Prostate gland (tissue), 2 donors: ENCODE results near the gene AIF1. TPM values are rescaled to one million over a fixed set of nuclear protein-coding genes. Genes with fewer than 3 reads are reported as not detected.
A peak's percentile ranks its signal among the peaks of the same experiment; 100 is the strongest.

ENCODE experiments used
- DNase-seq: peaks from one replicate; pipeline ENCODE4 v3.0.0-alpha.2; 2019; ENCODE audit warnings: low spot score
- H3K27ac ChIP-seq, 2 donors: fragments of 200-600 bp; sonication (generic); 2 replicates each; pipeline ENCODE4 v1.5.1; 2017 to 2019
- H3K27me3 ChIP-seq: fragments of 200-600 bp; sonication (generic); replicated peaks from 2 replicates; pipeline ENCODE4 v1.5.1; 2019; ENCODE audit not compliant: insufficient read depth
- H3K36me3 ChIP-seq, 2 donors: fragments of 200-600 bp; sonication (generic); 1 replicate in 1 of 2; 2 replicates in 1 of 2; pipeline versions ENCODE4 v1.5.1 to v1.8.1; 2017 to 2019
- H3K4me1 ChIP-seq: fragments of 200-600 bp; sonication (generic); replicated peaks from 2 replicates; pipeline ENCODE4 v1.5.1; 2019
- H3K4me3 ChIP-seq, 2 donors: fragments of 200-600 bp; sonication (generic); 2 replicates each; pipeline ENCODE4 v1.5.1; 2017 to 2019
- H3K9me3 ChIP-seq: fragments of 200-600 bp; sonication (generic); 2 replicates; pipeline ENCODE4 v1.5.1; 2017
- POLR2A ChIP-seq: fragments of 450-650 bp; IDR thresholded peaks from one replicate; pipeline ENCODE4 v1.6.1; 2016; ENCODE audit warnings: antibody characterized with exemption, mild to moderate bottlenecking
- POLR2AphosphoS5 ChIP-seq: sonication (generic); formaldehyde crosslinking; IDR thresholded peaks from one replicate; pipeline ENCODE4 v1.6.1; 2017; ENCODE audit warnings: antibody characterized with exemption
- WGBS: methylation state at CpG from one replicate; pipeline ENCODE4 v1.1.5; 2018; 5-methylcytosine and 5-hydroxymethylcytosine counted together
- intact Hi-C: fragments of 100-400 bp; cut with DNase I; formaldehyde crosslinking; loops from one replicate; pipeline ENCODE4 v1.14.2; 2022
- total RNA-seq, 2 donors: library from RNA; depleted of rRNA; stranded (reverse); fragments of >200 nt; gene quantifications; one replicate each; pipeline ENCODE4 v1.1.0, GENCODE V29; 2016
- TF ChIP-seq, protein P1 (sequence below), 4 experiments: fragments of 200-600 bp in 2 of 4; fragments of 450-650 bp in 2 of 4; sonication (generic) in 2 of 4; IDR thresholded peaks; 1 replicate in 3 of 4; 2 replicates in 1 of 4; pipeline ENCODE4 v1.5.1; 2016 to 2019; ENCODE audit warnings: antibody characterized with exemption in 4 of 4, mild to moderate bottlenecking in 2 of 4, moderate library complexity in 2 of 4

Gene AIF1
- total RNA-seq, 2 donors from 2014 or later = 11.1 to 14.6 TPM

DNA sequence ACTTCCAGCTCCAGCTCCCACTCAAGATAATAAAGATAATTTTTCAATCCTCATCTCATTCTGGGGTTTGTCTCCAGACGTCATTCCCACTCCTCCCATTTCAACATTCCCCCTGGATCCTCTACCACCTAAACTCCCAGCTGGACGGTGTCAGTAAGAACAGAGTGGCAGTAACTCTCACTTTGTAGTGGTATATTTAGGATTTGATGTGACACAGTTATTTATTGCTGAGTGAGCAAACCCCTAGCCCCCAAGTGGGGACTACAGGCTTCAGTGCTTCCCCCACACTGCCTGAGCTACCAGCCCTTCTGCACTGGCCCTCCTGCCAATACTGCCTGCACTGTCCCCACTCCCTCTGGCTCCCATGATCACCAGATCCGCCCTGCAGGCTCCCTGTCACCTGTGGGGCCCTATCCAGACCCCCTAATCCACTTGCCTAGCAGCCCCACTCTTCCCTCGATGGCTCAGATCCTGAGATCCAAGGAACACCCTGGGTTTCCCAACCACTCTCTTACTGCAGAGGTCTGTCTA, 43.2 kb downstream of the AIF1 start:
- intact Hi-C loops = no loop called here
- Histone ChIP-seq H3K36me3 (no peaks in the 10 kb centered on the region), H3K4me1 (peaks cover 17% of the 10 kb centered on the region), H3K9me3 (no peaks in the 10 kb centered on the region), H3K4me3 (no peak overlapping the region), H3K27me3 (no peaks in the 10 kb centered on the region), H3K27ac (no peak overlapping the region)
- 70% methylated on average over 4 of the region's 4 CpGs for WGBS
- TF ChIP-seq POLR2A = no peak
- TF ChIP-seq POLR2AphosphoS5 = no peak
- TF ChIP-seq, protein P1, sequence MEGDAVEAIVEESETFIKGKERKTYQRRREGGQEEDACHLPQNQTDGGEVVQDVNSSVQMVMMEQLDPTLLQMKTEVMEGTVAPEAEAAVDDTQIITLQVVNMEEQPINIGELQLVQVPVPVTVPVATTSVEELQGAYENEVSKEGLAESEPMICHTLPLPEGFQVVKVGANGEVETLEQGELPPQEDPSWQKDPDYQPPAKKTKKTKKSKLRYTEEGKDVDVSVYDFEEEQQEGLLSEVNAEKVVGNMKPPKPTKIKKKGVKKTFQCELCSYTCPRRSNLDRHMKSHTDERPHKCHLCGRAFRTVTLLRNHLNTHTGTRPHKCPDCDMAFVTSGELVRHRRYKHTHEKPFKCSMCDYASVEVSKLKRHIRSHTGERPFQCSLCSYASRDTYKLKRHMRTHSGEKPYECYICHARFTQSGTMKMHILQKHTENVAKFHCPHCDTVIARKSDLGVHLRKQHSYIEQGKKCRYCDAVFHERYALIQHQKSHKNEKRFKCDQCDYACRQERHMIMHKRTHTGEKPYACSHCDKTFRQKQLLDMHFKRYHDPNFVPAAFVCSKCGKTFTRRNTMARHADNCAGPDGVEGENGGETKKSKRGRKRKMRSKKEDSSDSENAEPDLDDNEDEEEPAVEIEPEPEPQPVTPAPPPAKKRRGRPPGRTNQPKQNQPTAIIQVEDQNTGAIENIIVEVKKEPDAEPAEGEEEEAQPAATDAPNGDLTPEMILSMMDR (IDR thresholded peaks at IDR 0.05) = no peak
- DNase-seq = no peak

DNA sequence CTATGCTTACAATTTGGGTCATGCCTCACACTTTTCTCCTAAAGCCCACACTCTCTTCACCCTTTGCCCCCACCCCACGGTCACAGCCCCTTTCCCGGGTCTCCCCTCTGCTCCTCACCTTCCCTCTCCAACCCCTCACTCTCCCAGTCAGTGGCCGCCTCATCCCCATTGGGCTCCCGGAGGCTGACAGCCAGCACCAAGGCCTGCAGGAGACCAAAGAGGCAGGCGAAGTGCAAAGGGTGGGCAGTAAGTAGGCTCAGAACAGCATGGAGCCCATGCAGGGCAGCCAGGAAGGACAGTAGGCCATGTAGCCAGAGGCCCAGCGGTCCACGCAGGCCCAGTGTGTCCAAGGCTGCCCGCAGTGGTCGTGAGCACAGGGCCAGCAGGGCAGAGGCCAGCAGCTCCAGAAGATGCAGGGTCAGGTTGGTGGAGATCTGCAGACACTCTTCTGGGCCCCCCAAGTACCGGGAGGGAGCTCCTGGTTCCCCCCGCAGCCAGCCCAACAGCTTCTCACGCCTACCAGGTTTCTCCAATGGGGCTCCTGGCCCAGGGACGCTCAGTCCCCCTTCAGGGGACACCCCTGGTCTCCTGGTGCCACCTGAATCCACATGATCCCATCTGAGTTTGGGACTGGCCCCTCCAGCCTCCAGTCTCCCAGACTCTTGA, 44.1 kb downstream of the AIF1 start:
- H3K36me3 ChIP-seq = no peaks in the 10 kb centered on the region
- intact Hi-C loops = no loop called here

DNA sequence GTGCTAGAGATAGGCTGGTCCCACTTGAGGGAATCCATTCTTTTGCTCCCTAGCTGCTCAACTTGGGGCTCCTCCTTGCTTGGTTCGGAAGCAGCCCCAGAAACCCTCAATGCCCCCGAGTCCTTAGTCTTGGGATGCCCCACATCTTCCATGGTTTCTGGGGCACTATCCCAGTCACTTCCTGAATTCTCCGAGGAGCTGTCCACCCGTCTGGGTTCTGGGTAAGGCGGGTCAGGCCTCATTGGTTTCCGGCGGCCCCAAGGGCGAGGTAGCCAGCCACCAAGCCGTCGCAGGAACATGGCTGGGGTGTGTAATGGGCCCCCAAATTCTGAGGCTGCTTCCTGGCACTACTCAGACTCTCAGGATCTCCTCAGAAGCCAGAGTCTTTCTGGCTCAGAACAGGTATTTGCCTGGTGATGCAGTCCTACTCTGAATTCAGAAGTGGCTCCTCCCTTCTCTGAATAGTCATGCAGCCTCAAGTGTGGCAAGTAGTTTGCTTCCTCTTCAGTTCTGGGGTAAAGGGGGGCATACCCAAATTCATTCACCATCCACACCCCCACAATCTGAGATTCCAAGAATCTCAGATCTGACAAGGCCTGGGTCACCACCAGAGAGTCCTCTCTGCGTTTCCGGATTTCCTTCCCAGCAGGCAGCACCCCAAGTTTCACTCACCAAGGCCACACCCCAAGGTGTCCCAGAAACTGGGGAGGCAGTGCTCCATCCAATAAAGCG, 44.8 kb downstream of the AIF1 start:
- Histone ChIP-seq H3K4me1 (peaks cover 24% of the 10 kb centered on the region), H3K36me3 (no peaks in the 10 kb centered on the region), H3K9me3 (no peaks in the 10 kb centered on the region), H3K27ac (peak overlapping the region; percentile 76 to 87), H3K27me3 (no peaks in the 10 kb centered on the region), H3K4me3 (peak overlapping the region; percentile 57 to 58)
- TF ChIP-seq POLR2A (no peak), POLR2AphosphoS5 (no peak)
- TF ChIP-seq, protein P1 (IDR thresholded peaks at IDR 0.05) = no peak
- WGBS = 16% methylated on average over 13 of the region's 13 CpGs
- intact Hi-C loops = no loop called here
- DNase-seq = no peak

More for the DNA sequence above, 44.1 kb downstream of the AIF1 start:
- Histone ChIP-seq H3K27ac (peak overlapping the region in 1 of 2 donors; percentile 76), H3K4me3 (peak overlapping the region; percentile 57 to 58), H3K27me3 (no peaks in the 10 kb centered on the region), H3K9me3 (no peaks in the 10 kb centered on the region), H3K4me1 (peaks cover 24% of the 10 kb centered on the region)
- TF ChIP-seq POLR2AphosphoS5 (no peak), POLR2A (no peak)
- TF ChIP-seq, protein P1 (IDR thresholded peaks at IDR 0.05) = no peak
- 81% methylated on average over 13 of the region's 13 CpGs for WGBS
- no peak for DNase-seq

DNA sequence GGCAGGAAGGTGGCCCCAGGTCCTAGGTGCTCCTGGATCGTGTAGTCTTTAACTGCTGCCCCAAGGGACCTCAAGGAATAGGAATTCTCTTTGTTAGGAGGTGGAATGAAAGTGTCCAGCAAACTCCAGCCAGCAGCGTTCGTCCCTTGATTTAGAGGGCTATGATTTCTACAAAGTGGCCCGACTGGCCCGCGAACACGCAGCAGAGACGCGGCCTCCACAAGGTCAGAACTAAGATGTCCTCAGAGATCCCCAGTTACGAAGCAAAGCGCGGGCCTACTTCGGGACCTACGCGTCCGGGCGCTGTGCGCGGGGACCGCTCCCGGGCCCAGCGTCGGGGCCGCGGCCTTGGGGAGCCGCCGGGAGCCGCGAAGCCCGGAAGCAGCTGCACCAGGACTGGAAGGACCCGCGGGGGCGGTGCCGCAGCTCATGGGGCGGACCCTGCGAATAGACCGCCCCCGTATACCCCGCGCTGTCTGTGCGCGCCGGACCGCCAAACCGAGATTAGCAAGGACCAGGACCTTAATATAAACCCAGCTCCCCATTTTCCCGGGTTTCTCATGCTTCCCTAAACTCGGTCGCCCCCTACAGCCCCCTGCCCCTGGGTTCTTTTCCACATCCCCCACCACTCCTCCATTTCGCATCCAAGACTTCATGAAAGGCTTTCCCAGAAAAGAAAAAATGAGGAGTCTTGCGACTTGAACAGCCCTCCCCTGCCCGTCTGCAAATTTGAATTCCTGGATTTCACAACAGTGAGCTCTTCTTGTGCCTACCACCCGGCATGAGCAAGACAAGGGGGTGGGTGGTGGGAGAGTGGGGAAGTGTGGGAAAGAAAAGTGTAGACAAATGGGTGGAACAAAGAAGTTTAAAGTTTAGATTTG, 45.6 kb downstream of the AIF1 start, which contains the start of gene C6orf47:
C6orf47 (minus strand) TSS at position 398 of the 881 bp plus-strand sequence. CDS start 831 bp downstream, outside the sequence.
- peak within 1 kb of the TSS; percentile 76 to 87 for H3K27ac ChIP-seq
- H3K27me3 ChIP-seq = no peaks in the 10 kb centered on the region
- under 1% methylated on average over 47 of the region's 52 CpGs for WGBS
- peak; percentile 81 for DNase-seq
- intact Hi-C loops = no loop called here
- H3K36me3 ChIP-seq = no peaks in the 10 kb centered on the region
- H3K9me3 ChIP-seq = no peaks in the 10 kb centered on the region
- TF ChIP-seq POLR2A = peak; percentile 84
- TF ChIP-seq, protein P1 (IDR thresholded peaks at IDR 0.05) = peak in 2 of 4 experiments; percentile 5 to 14
- peak; percentile 71 for TF ChIP-seq POLR2AphosphoS5
- peak within 1 kb of the TSS; percentile 57 to 58 for H3K4me3 ChIP-seq
- peaks cover 24% of the 10 kb centered on the region for H3K4me1 ChIP-seq
